Nephron (organoid): Measurements from ENCODE around the gene ARHGDIB.

ENCODE experiments used
- H3K27ac Mint-ChIP-seq, 3 experiments: 2 replicates each; pipeline ENCODE4 v1.8.0; 2020; ENCODE audit warnings: mixed read lengths in 3 of 3, mild to moderate bottlenecking in 2 of 3, moderate library complexity in 1 of 3
- H3K27me3 Mint-ChIP-seq: 2 replicates; pipeline ENCODE4 v1.8.0; 2021; ENCODE audit warnings: low read depth, mild to moderate bottlenecking, moderate library complexity, mixed read lengths
- H3K36me3 Mint-ChIP-seq: 2 replicates; pipeline ENCODE4 v1.8.0; 2020; ENCODE audit warnings: low read depth, mixed read lengths
- H3K4me1 Mint-ChIP-seq: 2 replicates; pipeline ENCODE4 v1.8.0; 2020; ENCODE audit warnings: mixed read lengths
- H3K4me3 Mint-ChIP-seq, 3 experiments: 2 replicates each; pipeline ENCODE4 v1.8.0; 2020; ENCODE audit warnings: mild to moderate bottlenecking in 3 of 3, mixed read lengths in 3 of 3, moderate library complexity in 2 of 3
- H3K9me3 Mint-ChIP-seq: 2 replicates; pipeline ENCODE4 v1.8.0; 2020; ENCODE audit warnings: mixed read lengths
- CTCF ChIP-seq, 3 experiments: fragments of 200-600 bp; sonication (generic); IDR thresholded peaks; one replicate each; pipeline ENCODE4 v1.5.0; 2021; ENCODE audit warnings: antibody characterized with exemption in 3 of 3; ENCODE audit not compliant: unreplicated experiment in 3 of 3

Gene ARHGDIB

GRCh38 chr12:14950982-14951746 is 10.2 kb downstream of the ARHGDIB start:
- H3K4me3 Mint-ChIP-seq = no peak overlapping the region
- H3K36me3 Mint-ChIP-seq = no peaks in the 10 kb centered on the region
- H3K27me3 Mint-ChIP-seq = no peaks in the 10 kb centered on the region
- H3K9me3 Mint-ChIP-seq = no peaks in the 10 kb centered on the region
- TF ChIP-seq CTCF (IDR thresholded peaks at IDR 0.05; ENCODE audit: unreplicated experiment in 3 of 3) = no peak
- peaks cover 30% of the 10 kb centered on the region for H3K4me1 Mint-ChIP-seq
- H3K27ac Mint-ChIP-seq = peak overlapping the region in 2 of 3 experiments; percentile 41 to 98

- Mint-ChIP-seq H3K4me3 (no peak overlapping the region), H3K9me3 (no peaks in the 10 kb centered on the region), H3K36me3 (no peaks in the 10 kb centered on the region), H3K4me1 (peaks cover 33% of the 10 kb centered on the region), H3K27ac (peak overlapping the region; percentile 97 to 98 (median 97)), H3K27me3 (no peaks in the 10 kb centered on the region)
- TF ChIP-seq CTCF (IDR thresholded peaks at IDR 0.05; ENCODE audit: unreplicated experiment in 3 of 3) = no peak
Observed at GRCh38 chr12:14950421-14950820, 11.0 kb downstream of the ARHGDIB start.

GRCh38 chr12:14949631-14950030 is 11.8 kb downstream of the ARHGDIB start:
- Mint-ChIP-seq H3K4me1 (peaks cover 33% of the 10 kb centered on the region), H3K27ac (peak overlapping the region; percentile 97 to 98 (median 97)), H3K36me3 (no peaks in the 10 kb centered on the region), H3K9me3 (no peaks in the 10 kb centered on the region), H3K27me3 (no peaks in the 10 kb centered on the region), H3K4me3 (no peak overlapping the region)
- TF ChIP-seq CTCF (IDR thresholded peaks at IDR 0.05; ENCODE audit: unreplicated experiment in 3 of 3) = no peak

GRCh38 chr12:14948672-14949071 is 12.7 kb downstream of the ARHGDIB start:
- Mint-ChIP-seq H3K27me3 (no peaks in the 10 kb centered on the region), H3K36me3 (no peaks in the 10 kb centered on the region), H3K9me3 (no peaks in the 10 kb centered on the region), H3K27ac (peak overlapping the region; percentile 97 to 98 (median 97)), H3K4me3 (peak overlapping the region in 2 of 3 experiments; percentile 44 to 54), H3K4me1 (peaks cover 33% of the 10 kb centered on the region)
- TF ChIP-seq CTCF (IDR thresholded peaks at IDR 0.05; ENCODE audit: unreplicated experiment in 3 of 3) = no peak

- Mint-ChIP-seq H3K4me1 (peaks cover 28% of the 10 kb centered on the region), H3K36me3 (peaks cover 4% of the 10 kb centered on the region), H3K27ac (peak overlapping the region in 2 of 3 experiments; percentile 84 to 98), H3K4me3 (no peak overlapping the region), H3K9me3 (no peaks in the 10 kb centered on the region), H3K27me3 (no peaks in the 10 kb centered on the region)
- no peak for TF ChIP-seq CTCF (IDR thresholded peaks at IDR 0.05; ENCODE audit: unreplicated experiment in 3 of 3)
Observed at GRCh38 chr12:14946861-14947260, 14.5 kb downstream of the ARHGDIB start.

GRCh38 chr12:14946162-14946561 is 15.2 kb downstream of the ARHGDIB start:
- no peaks in the 10 kb centered on the region for H3K27me3 Mint-ChIP-seq
- peak overlapping the region; percentile 6 to 84 (median 82) for H3K27ac Mint-ChIP-seq
- peaks cover 5% of the 10 kb centered on the region for H3K36me3 Mint-ChIP-seq
- no peak for TF ChIP-seq CTCF (IDR thresholded peaks at IDR 0.05; ENCODE audit: unreplicated experiment in 3 of 3)
- H3K4me3 Mint-ChIP-seq = no peak overlapping the region
- H3K4me1 Mint-ChIP-seq = peaks cover 28% of the 10 kb centered on the region
- H3K9me3 Mint-ChIP-seq = no peaks in the 10 kb centered on the region
